CD8-positive, alpha-beta memory T cell (primary cell): Measurements from ENCODE around the gene IL18R1. TPM values are rescaled to one million over a fixed set of nuclear protein-coding genes. Genes with fewer than 3 reads are reported as not detected.

Experiments used
- CTCF ChIA-PET: fragments of 350-600 bp; sonication (Branson Sonifier 250); formaldehyde crosslinking; loops from one replicate; lab custom pipeline; 2021; ENCODE audit warnings: antibody characterized with exemption; lab: Charles Lee
- POLR2A ChIA-PET: fragments of 350-600 bp; sonication (Branson Sonifier 250); formaldehyde crosslinking; loops from one replicate; lab custom pipeline; 2021; ENCODE audit warnings: antibody characterized with exemption; lab: Charles Lee
- DNase-seq, 5 donors: peaks; one replicate each; pipeline versions ENCODE4 v3.0.0 to v3.0.0-alpha.2; 2020 to 2022; ENCODE audit warnings: mixed read lengths in 1 of 5
- H3K27ac ChIP-seq: one replicate; pipeline ENCODE4 v1.7.0; 2013; ENCODE audit warnings: low read depth, mild to moderate bottlenecking, low read length, moderate library complexity
- H3K27me3 ChIP-seq: 2 replicates; pipeline ENCODE4 v1.7.0; 2013; ENCODE audit warnings: low read length, mild to moderate bottlenecking; ENCODE audit not compliant: insufficient read depth, poor library complexity, severe bottlenecking
- H3K36me3 ChIP-seq: 2 replicates; pipeline ENCODE4 v1.7.0; 2013; ENCODE audit warnings: mild to moderate bottlenecking, low read length, moderate library complexity; ENCODE audit not compliant: insufficient read depth
- H3K4me1 ChIP-seq: 2 replicates; pipeline ENCODE4 v1.7.0; 2013; ENCODE audit warnings: mild to moderate bottlenecking, low read length, moderate library complexity; ENCODE audit not compliant: insufficient read depth
- H3K4me3 ChIP-seq: 2 replicates; pipeline ENCODE4 v1.7.0; 2013; ENCODE audit warnings: mild to moderate bottlenecking, low read length
- H3K9me3 ChIP-seq: 2 replicates; pipeline ENCODE4 v1.7.0; 2013; ENCODE audit warnings: mild to moderate bottlenecking, low read length
- H3K27ac Mint-ChIP-seq, 8 donors: one replicate each; pipeline ENCODE4 v1.8.0; 2020 to 2021; ENCODE audit warnings: mixed read lengths in 8 of 8, mild to moderate bottlenecking in 6 of 8, inconsistent platforms in 3 of 8, moderate library complexity in 3 of 8
- H3K27me3 Mint-ChIP-seq, 2 donors: one replicate each; pipeline ENCODE4 v1.8.0; 2020 to 2021; ENCODE audit warnings: mixed read lengths in 2 of 2, mild to moderate bottlenecking in 1 of 2, moderate library complexity in 1 of 2
- H3K36me3 Mint-ChIP-seq, 3 donors: one replicate each; pipeline ENCODE4 v1.8.0; 2020 to 2021; ENCODE audit warnings: mixed read lengths in 3 of 3, inconsistent platforms in 1 of 3, mild to moderate bottlenecking in 1 of 3
- H3K4me1 Mint-ChIP-seq, 3 donors: one replicate each; pipeline ENCODE4 v1.8.0; 2020 to 2021; ENCODE audit warnings: mixed read lengths in 3 of 3, inconsistent platforms in 1 of 3, mild to moderate bottlenecking in 1 of 3
- H3K4me3 Mint-ChIP-seq, 7 donors: one replicate each; pipeline ENCODE4 v1.8.0; 2020 to 2021; ENCODE audit warnings: mixed read lengths in 7 of 7, mild to moderate bottlenecking in 6 of 7, moderate library complexity in 4 of 7, inconsistent platforms in 2 of 7
- H3K9me3 Mint-ChIP-seq, 5 donors: one replicate each; pipeline ENCODE4 v1.8.0; 2020 to 2022; ENCODE audit warnings: mixed read lengths in 5 of 5, mild to moderate bottlenecking in 3 of 5, moderate library complexity in 2 of 5, inconsistent platforms in 1 of 5
- polyA plus RNA-seq: library from polyadenylated mRNA; unstranded; fragments of 300-500 nt; fragmentation: Illumina TruSeq; gene quantifications from one replicate; pipeline ENCODE4 v1.2.3, GENCODE V29; 2021
- total RNA-seq, 2 experiments: library from RNA; stranded (reverse); gene quantifications; one replicate each; pipeline ENCODE4 v1.2.3, GENCODE V29; 2021

The IL18R1 gene
- total and polyA plus RNA-seq, 3 experiments from 2014 or later: 17.6 to 20.6 (median 17.9) TPM

GRCh38 chr2:102418421-102418961 is 62.9 kb downstream of the IL18R1 start:
- H3K9me3 ChIP-seq: no peaks in the 10 kb centered on the region
- DNase-seq: peak in 2 of 5 donors; percentile 45 to 66
- peaks cover 0 to 1% of the 10 kb centered on the region in 2 donors for H3K27me3 Mint-ChIP-seq
- CTCF ChIA-PET: interaction anchor here (0.9 to 1.5 kb wide), 2 partner anchors 63 to 178 kb away, joined by 5 to 6 read pairs; partner anchors contain the start of gene IL18R1
- H3K36me3 ChIP-seq: no peaks in the 10 kb centered on the region
- peak overlapping the region; percentile 34 for H3K27ac ChIP-seq
- peak overlapping the region; percentile 8 for H3K4me3 ChIP-seq
- H3K4me1 ChIP-seq: peaks cover 40% of the 10 kb centered on the region
- POLR2A ChIA-PET: interaction anchor here (1.1 kb wide), 1 partner anchor 62 kb away, joined by 3 read pairs; no protein-coding TSS in a partner anchor
- peaks cover 0 to 9% (median 5%) of the 10 kb centered on the region in 3 donors for H3K36me3 Mint-ChIP-seq
- H3K4me1 Mint-ChIP-seq: peaks cover 60 to 73% (median 67%) of the 10 kb centered on the region in 3 donors
- no peaks in the 10 kb centered on the region for H3K9me3 Mint-ChIP-seq
- no peaks in the 10 kb centered on the region for H3K27me3 ChIP-seq
- peak overlapping the region; percentile 17 to 94 (median 92) for H3K27ac Mint-ChIP-seq
- peak overlapping the region; percentile 60 to 98 (median 94) for H3K4me3 Mint-ChIP-seq

- Histone ChIP-seq H3K4me3 (no peak overlapping the region), H3K27ac (no peak overlapping the region), H3K4me1 (peaks cover 44% of the 10 kb centered on the region), H3K27me3 (no peaks in the 10 kb centered on the region), H3K9me3 (no peaks in the 10 kb centered on the region), H3K36me3 (no peaks in the 10 kb centered on the region)
- Mint-ChIP-seq H3K27ac (peak overlapping the region in 6 of 8 donors; percentile 43 to 100 (median 88)), H3K27me3 (peaks cover 0 to 1% of the 10 kb centered on the region in 2 donors), H3K4me3 (peak overlapping the region; percentile 63 to 98 (median 94)), H3K9me3 (no peaks in the 10 kb centered on the region), H3K4me1 (peaks cover 63 to 85% (median 85%) of the 10 kb centered on the region in 3 donors), H3K36me3 (peaks cover 0 to 9% (median 5%) of the 10 kb centered on the region in 3 donors)
- no peak for DNase-seq
- ChIA-PET POLR2A (no interaction called here), CTCF (interaction anchor here (1.1 to 1.5 kb wide), 4 partner anchors 10 to 181 kb away, joined by 3 to 5 read pairs (median 4); no protein-coding TSS in a partner anchor)
These were observed 64.7 kb downstream of the IL18R1 start for GRCh38 chr2:102420290-102420689.

- Mint-ChIP-seq H3K27me3 (peaks cover 0 to 1% of the 10 kb centered on the region in 2 donors), H3K36me3 (peaks cover 0 to 9% (median 5%) of the 10 kb centered on the region in 3 donors), H3K9me3 (no peaks in the 10 kb centered on the region), H3K4me3 (peak overlapping the region; percentile 46 to 98 (median 94)), H3K27ac (peak overlapping the region; percentile 43 to 100 (median 89)), H3K4me1 (peaks cover 57 to 92% (median 89%) of the 10 kb centered on the region in 3 donors)
- Histone ChIP-seq H3K27ac (no peak overlapping the region), H3K27me3 (no peaks in the 10 kb centered on the region), H3K4me3 (no peak overlapping the region), H3K9me3 (no peaks in the 10 kb centered on the region), H3K4me1 (peaks cover 37% of the 10 kb centered on the region), H3K36me3 (no peaks in the 10 kb centered on the region)
- ChIA-PET CTCF (no interaction called here), POLR2A (interaction anchor here (0.6 kb wide), 1 partner anchor 206 kb away, joined by 3 read pairs; no protein-coding TSS in a partner anchor)
- DNase-seq: no peak
These were observed 66.5 kb downstream of the IL18R1 start for GRCh38 chr2:102421890-102422759.

GRCh38 chr2:102422910-102423309 is 67.3 kb downstream of the IL18R1 start, which contains the start of gene IL18RAP:
IL18RAP (plus strand) TSS chr2:102423160; CDS start chr2:102423278, 118 bp downstream.
- Mint-ChIP-seq H3K9me3 (no peaks in the 10 kb centered on the region), H3K4me1 (peaks cover 54 to 91% (median 89%) of the 10 kb centered on the region in 3 donors), H3K36me3 (peaks cover 0 to 9% (median 5%) of the 10 kb centered on the region in 3 donors), H3K4me3 (peak within 1 kb of the TSS; percentile 55 to 98 (median 94)), H3K27me3 (peaks cover 0 to 1% of the 10 kb centered on the region in 2 donors), H3K27ac (peak within 1 kb of the TSS; percentile 43 to 100 (median 89))
- DNase-seq: no peak
- ChIA-PET POLR2A (interaction anchor here (1.1 kb wide), 1 partner anchor 55 kb away, joined by 3 read pairs; no protein-coding TSS in a partner anchor), CTCF (no interaction called here)
- no peaks in the 10 kb centered on the region for H3K27me3 ChIP-seq
- no peak within 1 kb of the TSS for H3K27ac ChIP-seq
- no peak within 1 kb of the TSS for H3K4me3 ChIP-seq
- peaks cover 29% of the 10 kb centered on the region for H3K4me1 ChIP-seq
- no peaks in the 10 kb centered on the region for H3K36me3 ChIP-seq
- H3K9me3 ChIP-seq: no peaks in the 10 kb centered on the region

- DNase-seq: no peak
- ChIA-PET POLR2A (interaction anchor here (1.1 kb wide), 1 partner anchor 56 kb away, joined by 3 read pairs; no protein-coding TSS in a partner anchor), CTCF (interaction anchor here (1.2 kb wide), 1 partner anchor 19 kb away, joined by 3 read pairs; no protein-coding TSS in a partner anchor)
- H3K4me1 ChIP-seq: peaks cover 24% of the 10 kb centered on the region
- no peaks in the 10 kb centered on the region for H3K36me3 ChIP-seq
- H3K9me3 Mint-ChIP-seq: no peaks in the 10 kb centered on the region
- peaks cover 0 to 1% of the 10 kb centered on the region in 2 donors for H3K27me3 Mint-ChIP-seq
- peaks cover 0 to 10% (median 5%) of the 10 kb centered on the region in 3 donors for H3K36me3 Mint-ChIP-seq
- no peaks in the 10 kb centered on the region for H3K9me3 ChIP-seq
- peaks cover 55 to 91% (median 89%) of the 10 kb centered on the region in 3 donors for H3K4me1 Mint-ChIP-seq
- H3K27me3 ChIP-seq: no peaks in the 10 kb centered on the region
- H3K27ac ChIP-seq: no peak overlapping the region
- peak overlapping the region; percentile 55 to 98 (median 94) for H3K4me3 Mint-ChIP-seq
- peak overlapping the region in 7 of 8 donors; percentile 43 to 100 (median 89) for H3K27ac Mint-ChIP-seq
- H3K4me3 ChIP-seq: no peak overlapping the region
These were observed 67.8 kb downstream of the IL18R1 start for GRCh38 chr2:102423368-102423767.

GRCh38 chr2:102424754-102425153 is 69.2 kb downstream of the IL18R1 start:
- Mint-ChIP-seq H3K27ac (peak overlapping the region; percentile 9 to 95 (median 82)), H3K4me1 (peaks cover 51 to 92% (median 80%) of the 10 kb centered on the region in 3 donors), H3K27me3 (peaks cover 0 to 1% of the 10 kb centered on the region in 2 donors), H3K4me3 (peak overlapping the region; percentile 13 to 98 (median 94)), H3K36me3 (peaks cover 0 to 14% (median 5%) of the 10 kb centered on the region in 3 donors), H3K9me3 (no peaks in the 10 kb centered on the region)
- Histone ChIP-seq H3K4me3 (no peak overlapping the region), H3K9me3 (no peaks in the 10 kb centered on the region), H3K36me3 (no peaks in the 10 kb centered on the region), H3K4me1 (peaks cover 11% of the 10 kb centered on the region), H3K27ac (no peak overlapping the region), H3K27me3 (no peaks in the 10 kb centered on the region)
- DNase-seq: no peak
- ChIA-PET CTCF (no interaction called here), POLR2A (no interaction called here)

GRCh38 chr2:102425441-102426132 is 70.0 kb downstream of the IL18R1 start:
- DNase-seq: no peak
- Histone ChIP-seq H3K27ac (no peak overlapping the region), H3K36me3 (no peaks in the 10 kb centered on the region), H3K27me3 (no peaks in the 10 kb centered on the region), H3K4me3 (no peak overlapping the region), H3K4me1 (peaks cover 4% of the 10 kb centered on the region), H3K9me3 (no peaks in the 10 kb centered on the region)
- ChIA-PET CTCF (no interaction called here), POLR2A (no interaction called here)
- Mint-ChIP-seq H3K4me1 (peaks cover 56 to 92% (median 79%) of the 10 kb centered on the region in 3 donors), H3K36me3 (peaks cover 0 to 14% (median 8%) of the 10 kb centered on the region in 3 donors), H3K4me3 (peak overlapping the region; percentile 33 to 98 (median 74)), H3K27me3 (peaks cover 0 to 1% of the 10 kb centered on the region in 2 donors), H3K27ac (peak overlapping the region; percentile 31 to 95 (median 74)), H3K9me3 (no peaks in the 10 kb centered on the region)
